Suprapubic skin (tissue), 4 donors: ENCODE results near the gene ACVR1. TPM values are rescaled to one million over a fixed set of nuclear protein-coding genes. Genes with fewer than 3 reads are reported as not detected.

Experiments
- DNase-seq, 2 donors: peaks; one replicate each; pipeline ENCODE4 v3.0.0-alpha.2; 2019; ENCODE audit warnings: low spot score in 2 of 2
- H3K27ac ChIP-seq: fragments of 200-600 bp; sonication (generic); one replicate; pipeline ENCODE4 v1.5.1; 2019
- H3K27me3 ChIP-seq: fragments of 200-600 bp; sonication (generic); one replicate; pipeline ENCODE4 v1.5.1; 2019
- H3K36me3 ChIP-seq: fragments of 200-600 bp; sonication (generic); one replicate; pipeline ENCODE4 v1.5.1; 2019
- H3K4me1 ChIP-seq: fragments of 200-600 bp; sonication (generic); one replicate; pipeline ENCODE4 v1.5.1; 2019
- H3K4me3 ChIP-seq: fragments of 200-600 bp; sonication (generic); one replicate; pipeline ENCODE4 v1.5.1; 2019; ENCODE audit warnings: mild to moderate bottlenecking
- H3K9me3 ChIP-seq: fragments of 200-600 bp; sonication (generic); one replicate; pipeline ENCODE4 v1.5.1; 2019
- CTCF ChIP-seq, 2 donors: fragments of 200-600 bp in 1 of 2; fragments of 450-650 bp in 1 of 2; sonication (generic) in 1 of 2; IDR thresholded peaks; one replicate each; pipeline ENCODE4 v1.5.1; 2016 to 2019; ENCODE audit warnings: antibody characterized with exemption in 2 of 2, mild to moderate bottlenecking in 1 of 2, moderate library complexity in 1 of 2
- EP300 ChIP-seq: sonication (generic); formaldehyde crosslinking; IDR thresholded peaks from one replicate; pipeline ENCODE4 v1.6.1; 2017; ENCODE audit warnings: antibody characterized with exemption
- POLR2A ChIP-seq, 2 donors: fragments of 450-650 bp; IDR thresholded peaks; one replicate each; pipeline ENCODE4 v1.6.1; 2017; ENCODE audit warnings: antibody characterized with exemption in 2 of 2, mild to moderate bottlenecking in 2 of 2, moderate library complexity in 2 of 2
- POLR2AphosphoS5 ChIP-seq, 3 donors: sonication (generic); formaldehyde crosslinking; IDR thresholded peaks; one replicate each; pipeline ENCODE4 v1.6.1; 2017; ENCODE audit warnings: antibody characterized with exemption in 3 of 3
- WGBS: methylation state at CpG from one replicate; pipeline ENCODE4 v1.1.5; 2018; 5-methylcytosine and 5-hydroxymethylcytosine counted together
- total RNA-seq, 4 donors: library from RNA; depleted of rRNA; stranded (reverse); fragments of >200 nt; gene quantifications; one replicate each; pipeline ENCODE4 v1.1.0, GENCODE V29; 2016

ACVR1 gene
- total RNA-seq, 4 donors from 2014 or later: 17.5 to 20.6 (median 18.5) TPM

GRCh38 chr2:157840568-157841156 lies 35.5 kb downstream of the ACVR1 start:
- no peak for DNase-seq
- Histone ChIP-seq H3K4me3 (no peak overlapping the region), H3K27me3 (no peaks in the 10 kb centered on the region), H3K4me1 (peaks cover 44% of the 10 kb centered on the region), H3K27ac (no peak overlapping the region), H3K36me3 (no peaks in the 10 kb centered on the region), H3K9me3 (no peaks in the 10 kb centered on the region)
- TF ChIP-seq CTCF (IDR thresholded peaks at IDR 0.05): no peak
- no peak for TF ChIP-seq POLR2A (IDR thresholded peaks at IDR 0.05)
- no peak for TF ChIP-seq EP300
- no peak for TF ChIP-seq POLR2AphosphoS5 (IDR thresholded peaks at IDR 0.05)
- 63% methylated on average over 8 of the region's 10 CpGs for WGBS

- TF ChIP-seq POLR2AphosphoS5 (IDR thresholded peaks at IDR 0.05): no peak
- Histone ChIP-seq H3K4me1 (peaks cover 44% of the 10 kb centered on the region), H3K27ac (no peak overlapping the region), H3K9me3 (no peaks in the 10 kb centered on the region), H3K36me3 (no peaks in the 10 kb centered on the region), H3K4me3 (no peak overlapping the region), H3K27me3 (no peaks in the 10 kb centered on the region)
- WGBS: 67% methylated on average over 2 of the region's 2 CpGs
- DNase-seq: no peak
These were observed 36.3 kb downstream of the ACVR1 start for GRCh38 chr2:157839822-157840221.

- Histone ChIP-seq H3K4me3 (no peak overlapping the region), H3K27me3 (no peaks in the 10 kb centered on the region), H3K4me1 (peaks cover 44% of the 10 kb centered on the region), H3K27ac (peak overlapping the region; percentile 73), H3K9me3 (no peaks in the 10 kb centered on the region), H3K36me3 (no peaks in the 10 kb centered on the region)
- 56% methylated on average over 5 of the region's 5 CpGs for WGBS
- peak in 1 of 2 donors; percentile 68 for DNase-seq
- TF ChIP-seq POLR2A (IDR thresholded peaks at IDR 0.05): no peak
- no peak for TF ChIP-seq POLR2AphosphoS5 (IDR thresholded peaks at IDR 0.05)
- TF ChIP-seq EP300: no peak
- TF ChIP-seq CTCF (IDR thresholded peaks at IDR 0.05): no peak
These were observed 36.8 kb downstream of the ACVR1 start for GRCh38 chr2:157839162-157839801.

GRCh38 chr2:157838442-157839161 lies 37.5 kb downstream of the ACVR1 start:
- Histone ChIP-seq H3K4me1 (peaks cover 44% of the 10 kb centered on the region), H3K9me3 (no peaks in the 10 kb centered on the region), H3K4me3 (peak overlapping the region; percentile 38), H3K27ac (peak overlapping the region; percentile 73), H3K36me3 (no peaks in the 10 kb centered on the region), H3K27me3 (no peaks in the 10 kb centered on the region)
- TF ChIP-seq CTCF (IDR thresholded peaks at IDR 0.05) (no peak), EP300 (no peak), POLR2AphosphoS5 (IDR thresholded peaks at IDR 0.05) (no peak), POLR2A (IDR thresholded peaks at IDR 0.05) (no peak)
- DNase-seq: no peak
- 25% methylated on average over 4 of the region's 4 CpGs for WGBS

- Histone ChIP-seq H3K36me3 (no peaks in the 10 kb centered on the region), H3K4me1 (peaks cover 44% of the 10 kb centered on the region), H3K27me3 (no peaks in the 10 kb centered on the region), H3K9me3 (no peaks in the 10 kb centered on the region), H3K27ac (peak overlapping the region; percentile 73), H3K4me3 (peak overlapping the region; percentile 38)
- 45% methylated on average over 13 of the region's 13 CpGs for WGBS
- DNase-seq: no peak
- TF ChIP-seq POLR2A (IDR thresholded peaks at IDR 0.05) (no peak), POLR2AphosphoS5 (IDR thresholded peaks at IDR 0.05) (no peak), CTCF (IDR thresholded peaks at IDR 0.05) (no peak), EP300 (no peak)
These were observed 38.2 kb downstream of the ACVR1 start for GRCh38 chr2:157837851-157838441.
